Brain microvascular endothelial cell (primary cell): Measurements from ENCODE around the gene ELFN1.

Experiments used
- DNase-seq: peaks from one replicate; pipeline ENCODE4 v3.0.0-alpha.2; 2020
- H3K27ac ChIP-seq: fragments of 250-450 bp; sonication (Bioruptor Pico); 2 replicates; pipeline ENCODE4 v1.5.1; 2020; ENCODE audit warnings: mild to moderate bottlenecking, moderate library complexity
- H3K27me3 ChIP-seq: fragments of 250-450 bp; sonication (Bioruptor Pico); replicated peaks from 2 replicates; pipeline ENCODE4 v1.5.1; 2020; ENCODE audit warnings: mild to moderate bottlenecking
- H3K36me3 ChIP-seq: fragments of 250-450 bp; sonication (Bioruptor Pico); replicated peaks from 2 replicates; pipeline ENCODE4 v1.5.1; 2020; ENCODE audit warnings: mild to moderate bottlenecking
- H3K4me3 ChIP-seq: 2 replicates; pipeline ENCODE4 v1.5.1; 2011; ENCODE audit warnings: low read depth, mild to moderate bottlenecking, control low read depth, low read length, moderate library complexity
- in situ Hi-C: cut with HindIII; loops from 2 replicates; pipeline ENCODE4 v1.10.0; 2017; ENCODE audit warnings: low sequenced_read_pairs, low pct_ligation_motif_present
- TF ChIP-seq, protein P1 (sequence below): IDR thresholded peaks from 2 replicates; pipeline ENCODE4 v1.5.1; 2011; ENCODE audit warnings: low read depth, mild to moderate bottlenecking, moderate library complexity, low read length, control low read depth, inconsistent platforms; ENCODE audit errors: missing control alignments

ELFN1 gene

DNA sequence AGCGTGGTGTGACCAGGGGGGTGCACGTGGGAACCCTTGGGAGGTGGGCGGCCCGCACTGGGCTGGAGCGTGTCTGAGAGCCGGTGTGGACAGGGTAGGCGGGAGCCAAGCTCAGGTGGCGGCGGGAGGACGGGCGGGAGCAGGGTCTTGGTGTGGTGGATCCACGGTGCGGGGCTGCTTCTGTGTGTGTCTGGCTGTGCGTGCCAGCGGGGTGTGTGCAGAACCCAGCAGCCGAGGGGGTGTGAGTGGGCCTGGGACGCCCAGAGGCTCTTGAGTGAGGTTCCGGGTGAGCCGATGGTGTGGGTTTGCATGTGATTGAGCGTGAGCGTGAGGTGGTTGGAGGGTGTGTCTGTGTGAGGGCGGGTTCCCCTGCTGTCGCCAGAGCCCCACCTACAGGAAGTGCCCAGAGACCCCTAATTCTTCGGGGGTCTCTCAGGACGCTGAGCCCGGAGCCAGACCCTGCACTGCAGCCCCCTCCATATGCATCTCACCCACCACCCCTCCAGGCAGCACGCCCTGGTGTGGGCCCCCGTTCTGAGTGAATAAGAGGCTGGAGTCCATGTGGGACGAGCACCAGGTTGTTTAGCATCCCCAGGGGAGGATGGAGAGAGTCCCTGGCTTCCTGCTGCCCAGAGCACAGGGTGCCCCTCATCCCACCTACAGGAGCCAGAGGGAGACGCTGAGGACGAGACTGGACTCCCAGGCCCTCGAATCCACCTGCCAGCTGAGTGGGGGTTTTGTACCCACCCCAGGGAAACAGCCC, 78.2 kb downstream of the ELFN1 start:
- no peak for DNase-seq
- in situ Hi-C loops: no loop called here
- Histone ChIP-seq H3K4me3 (no peak overlapping the region), H3K36me3 (no peaks in the 10 kb centered on the region), H3K27ac (no peak overlapping the region), H3K27me3 (peaks cover 10% of the 10 kb centered on the region)
- TF ChIP-seq, protein P1, sequence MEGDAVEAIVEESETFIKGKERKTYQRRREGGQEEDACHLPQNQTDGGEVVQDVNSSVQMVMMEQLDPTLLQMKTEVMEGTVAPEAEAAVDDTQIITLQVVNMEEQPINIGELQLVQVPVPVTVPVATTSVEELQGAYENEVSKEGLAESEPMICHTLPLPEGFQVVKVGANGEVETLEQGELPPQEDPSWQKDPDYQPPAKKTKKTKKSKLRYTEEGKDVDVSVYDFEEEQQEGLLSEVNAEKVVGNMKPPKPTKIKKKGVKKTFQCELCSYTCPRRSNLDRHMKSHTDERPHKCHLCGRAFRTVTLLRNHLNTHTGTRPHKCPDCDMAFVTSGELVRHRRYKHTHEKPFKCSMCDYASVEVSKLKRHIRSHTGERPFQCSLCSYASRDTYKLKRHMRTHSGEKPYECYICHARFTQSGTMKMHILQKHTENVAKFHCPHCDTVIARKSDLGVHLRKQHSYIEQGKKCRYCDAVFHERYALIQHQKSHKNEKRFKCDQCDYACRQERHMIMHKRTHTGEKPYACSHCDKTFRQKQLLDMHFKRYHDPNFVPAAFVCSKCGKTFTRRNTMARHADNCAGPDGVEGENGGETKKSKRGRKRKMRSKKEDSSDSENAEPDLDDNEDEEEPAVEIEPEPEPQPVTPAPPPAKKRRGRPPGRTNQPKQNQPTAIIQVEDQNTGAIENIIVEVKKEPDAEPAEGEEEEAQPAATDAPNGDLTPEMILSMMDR: no peak

DNA sequence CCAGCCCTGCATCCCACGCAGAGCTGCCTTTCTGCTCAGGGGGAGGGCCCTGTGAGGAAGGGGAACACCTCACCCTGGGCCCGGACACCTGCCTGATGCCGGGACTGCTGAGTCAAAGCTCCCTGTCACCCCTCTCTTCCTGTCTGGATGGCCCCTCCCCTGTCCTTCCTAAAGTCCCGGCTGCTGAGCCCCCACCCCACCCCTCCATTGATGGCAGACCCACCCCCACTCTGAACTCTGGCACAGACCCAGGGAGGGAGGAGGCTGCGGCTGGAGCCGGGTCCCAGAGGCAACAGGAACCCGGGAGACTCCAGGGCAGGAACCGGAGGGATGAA, 78.7 kb downstream of the ELFN1 start:
- peaks cover 10% of the 10 kb centered on the region for H3K27me3 ChIP-seq
- no peak overlapping the region for H3K4me3 ChIP-seq
- DNase-seq: no peak
- in situ Hi-C loops: no loop called here
- TF ChIP-seq, protein P1: no peak
- H3K27ac ChIP-seq: no peak overlapping the region
- no peaks in the 10 kb centered on the region for H3K36me3 ChIP-seq

DNA sequence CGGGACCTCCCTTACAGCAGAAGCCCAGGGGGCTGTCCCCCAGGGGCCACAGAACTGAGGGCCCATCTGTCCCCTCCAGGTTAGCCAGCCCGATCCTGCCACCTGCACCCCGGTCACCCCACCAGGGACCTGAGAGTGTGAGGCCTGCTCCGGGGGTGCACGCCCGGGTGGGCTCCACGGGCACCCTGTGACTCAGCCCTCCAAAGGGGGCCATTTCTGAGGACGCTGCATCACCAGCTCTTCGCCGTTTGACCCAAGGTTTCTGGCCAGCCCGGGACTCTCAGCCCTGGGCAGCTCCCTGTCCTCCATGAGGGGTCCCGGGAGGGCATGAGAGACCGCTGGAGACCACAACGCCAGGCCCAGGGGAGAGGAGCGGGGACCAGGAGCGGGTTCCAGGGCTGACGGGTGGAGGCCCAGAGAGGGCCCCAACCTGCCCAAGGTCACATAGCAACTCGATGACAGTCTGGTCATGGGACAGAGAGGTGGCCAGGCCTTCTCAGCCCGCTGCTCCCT, 79.3 kb downstream of the ELFN1 start:
- TF ChIP-seq, protein P1: no peak
- peaks cover 10% of the 10 kb centered on the region for H3K27me3 ChIP-seq
- in situ Hi-C loops: no loop called here
- no peaks in the 10 kb centered on the region for H3K36me3 ChIP-seq
- H3K4me3 ChIP-seq: no peak overlapping the region
- H3K27ac ChIP-seq: no peak overlapping the region
- DNase-seq: no peak

DNA sequence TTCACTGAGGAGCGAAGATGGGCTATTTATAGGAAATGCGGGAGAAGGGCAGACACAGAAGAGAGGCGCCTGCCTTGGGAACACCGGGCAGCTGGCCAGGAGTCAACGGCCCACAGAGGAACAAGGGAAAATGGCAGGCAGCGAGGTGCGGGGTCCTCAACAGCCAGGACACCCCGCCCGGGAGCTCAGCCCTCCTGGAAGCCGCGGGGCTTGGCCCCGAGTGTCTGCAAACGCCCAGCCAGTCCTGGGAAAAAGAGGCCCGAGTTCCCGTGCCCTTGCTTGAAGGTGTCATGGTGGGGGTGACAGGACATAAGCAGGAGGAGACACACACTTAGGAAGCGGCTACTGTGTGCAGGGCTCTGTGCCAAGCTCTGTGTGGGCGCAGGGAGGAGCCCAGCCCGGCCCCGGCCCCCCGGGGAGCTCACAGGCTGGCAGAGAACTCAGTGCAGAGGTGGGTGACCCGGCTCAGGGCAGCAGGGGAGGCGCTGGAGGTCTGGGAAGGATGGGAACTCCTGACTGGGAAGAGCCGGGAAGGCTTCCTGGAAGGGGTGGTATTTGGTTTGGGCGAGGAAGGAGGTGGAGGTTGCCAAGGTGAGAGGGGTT, 79.9 kb downstream of the ELFN1 start:
- Histone ChIP-seq H3K36me3 (no peaks in the 10 kb centered on the region), H3K27me3 (peaks cover 10% of the 10 kb centered on the region), H3K4me3 (no peak overlapping the region), H3K27ac (no peak overlapping the region)
- no peak for DNase-seq
- in situ Hi-C loops: no loop called here
- TF ChIP-seq, protein P1: no peak

DNA sequence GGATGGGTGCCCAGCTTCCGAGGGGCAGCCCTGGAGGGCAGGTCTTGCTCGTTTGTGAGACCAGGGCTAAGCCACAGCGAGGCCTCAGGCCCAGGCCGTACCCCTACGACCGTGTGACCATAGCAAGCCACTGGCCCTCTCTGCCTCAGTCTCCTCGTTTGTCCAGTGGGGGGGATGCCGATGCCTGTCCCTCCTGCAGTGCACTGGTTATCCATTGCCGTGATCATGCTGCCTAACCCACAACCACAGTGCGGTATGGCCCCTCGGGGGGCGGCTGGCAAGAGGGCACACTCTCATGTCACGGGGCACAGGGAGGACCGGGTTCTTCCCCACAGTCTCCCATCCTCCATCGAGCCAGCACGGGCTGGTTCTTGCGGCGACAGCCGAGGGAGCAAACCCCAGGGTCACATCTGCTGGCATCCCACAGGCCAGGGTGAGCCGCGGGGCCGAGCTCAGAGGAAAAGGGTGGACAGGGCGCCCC, 80.5 kb downstream of the ELFN1 start:
- Histone ChIP-seq H3K27ac (no peak overlapping the region), H3K27me3 (peaks cover 10% of the 10 kb centered on the region), H3K36me3 (no peaks in the 10 kb centered on the region), H3K4me3 (no peak overlapping the region)
- no peak for DNase-seq
- in situ Hi-C loops: no loop called here
- TF ChIP-seq, protein P1: no peak
